ENCODE measurements around the gene CDHR5.

The CDHR5 gene

DNA sequence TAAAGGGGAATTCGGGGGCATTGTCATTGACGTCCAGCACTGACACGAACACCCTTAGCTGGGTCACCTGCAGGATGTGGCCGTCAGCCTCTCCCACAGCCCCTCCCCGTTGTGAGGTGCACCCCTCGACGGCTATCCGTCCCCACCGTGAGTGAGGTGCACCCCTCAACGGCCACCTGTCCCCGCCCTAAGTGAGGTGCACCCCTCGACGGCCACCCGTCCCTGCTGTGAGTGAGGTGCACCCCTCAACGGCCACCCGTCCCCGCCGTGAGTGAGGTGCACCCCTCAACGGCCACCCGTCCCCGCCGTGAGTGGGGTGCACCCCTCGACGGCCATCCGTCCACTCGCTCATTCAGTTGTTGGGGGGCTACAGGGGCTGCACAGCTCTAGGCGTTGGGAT, 2.9 kb downstream of the CDHR5 start:
- Histone ChIP-seq H4K5ac (ENCODE audit: low read length) (no peak overlapping the region), H3K4me2 (ENCODE audit: low read length) (no peak overlapping the region), H3K36me3 (ENCODE audit: control insufficient read depth, insufficient read depth, low read length) (no peaks in the 10 kb centered on the region), H2BK120ac (ENCODE audit: low read depth, low read length) (no peak overlapping the region), H3K4ac (ENCODE audit: low read depth, low read length) (no peak overlapping the region), H3K4me3 (ENCODE audit: low read length) (no peak overlapping the region), H2AK5ac (ENCODE audit: low read length) (no peak overlapping the region), H3K4me1 (ENCODE audit: control insufficient read depth, low read depth, low read length) (no peaks in the 10 kb centered on the region), H3K79me2 (ENCODE audit: control insufficient read depth, insufficient read depth, low read length) (no peaks in the 10 kb centered on the region), H4K8ac (ENCODE audit: low read depth, low read length) (no peak overlapping the region), H3K9ac (ENCODE audit: low read length) (no peak overlapping the region), H3K23ac (ENCODE audit: low read length) (no peak overlapping the region), H2BK5ac (ENCODE audit: low read length) (no peak overlapping the region), H2BK15ac (replicated peaks; ENCODE audit: low read depth) (no peak overlapping the region), H3K79me1 (ENCODE audit: low read length) (no peaks in the 10 kb centered on the region), H3K18ac (ENCODE audit: low read length) (no peak overlapping the region), H3K27ac (ENCODE audit: low read depth, low read length) (no peak overlapping the region), H3K27me3 (ENCODE audit: insufficient read depth, low read length, poor library complexity) (no peaks in the 10 kb centered on the region), H3K56ac (ENCODE audit: low read length) (no peak overlapping the region)
- no CpG with 5 or more reads among the region's 27 CpGs for WGBS (ENCODE audit: extremely low coverage, insufficient coverage, low lambda C conversion rate)
- no peak for DNase-seq

- WGBS (ENCODE audit: extremely low coverage, insufficient coverage, low lambda C conversion rate), result no CpG with 5 or more reads among the region's 45 CpGs
- no peaks in the 10 kb centered on the region for H3K79me2 ChIP-seq (ENCODE audit: control insufficient read depth, insufficient read depth, low read length)
- no peak overlapping the region for H3K4me3 ChIP-seq (ENCODE audit: low read length)
Observed at GRCh38 chr11:620935-621814, 3.6 kb downstream of the CDHR5 start.

GRCh38 chr11:620201-620600, 4.6 kb downstream of the CDHR5 start:
- Histone ChIP-seq H3K23ac (ENCODE audit: low read length) (no peak overlapping the region), H3K27me3 (ENCODE audit: insufficient read depth, low read length, poor library complexity) (no peaks in the 10 kb centered on the region), H3K56ac (ENCODE audit: low read length) (no peak overlapping the region), H3K4me3 (ENCODE audit: low read length) (no peak overlapping the region), H3K18ac (ENCODE audit: low read length) (no peak overlapping the region), H2AK5ac (ENCODE audit: low read length) (no peak overlapping the region), H2BK5ac (ENCODE audit: low read length) (no peak overlapping the region), H3K4me2 (ENCODE audit: low read length) (no peak overlapping the region), H3K79me1 (ENCODE audit: low read length) (no peaks in the 10 kb centered on the region), H3K27ac (ENCODE audit: low read depth, low read length) (no peak overlapping the region), H4K5ac (ENCODE audit: low read length) (no peak overlapping the region), H3K4me1 (ENCODE audit: control insufficient read depth, low read depth, low read length) (no peaks in the 10 kb centered on the region), H2BK15ac (replicated peaks; ENCODE audit: low read depth) (no peak overlapping the region), H3K36me3 (ENCODE audit: control insufficient read depth, insufficient read depth, low read length) (no peaks in the 10 kb centered on the region), H3K79me2 (ENCODE audit: control insufficient read depth, insufficient read depth, low read length) (no peaks in the 10 kb centered on the region), H2BK120ac (ENCODE audit: low read depth, low read length) (no peak overlapping the region), H3K9ac (ENCODE audit: low read length) (no peak overlapping the region), H4K8ac (ENCODE audit: low read depth, low read length) (no peak overlapping the region), H3K4ac (ENCODE audit: low read depth, low read length) (no peak overlapping the region)
- no peak for DNase-seq
- WGBS (ENCODE audit: extremely low coverage, insufficient coverage, low lambda C conversion rate), result no CpG with 5 or more reads among the region's 13 CpGs

More at GRCh38 chr11:620935-621814, 3.6 kb downstream of the CDHR5 start:
- H3K79me1 ChIP-seq (ENCODE audit: low read length), result no peaks in the 10 kb centered on the region
- H3K27me3 ChIP-seq (ENCODE audit: insufficient read depth, low read length, poor library complexity), result no peaks in the 10 kb centered on the region
- no peak overlapping the region for H2BK5ac ChIP-seq (ENCODE audit: low read length)
- H4K8ac ChIP-seq (ENCODE audit: low read depth, low read length), result no peak overlapping the region
- no peak overlapping the region for H2BK120ac ChIP-seq (ENCODE audit: low read depth, low read length)
- no peak overlapping the region for H3K9ac ChIP-seq (ENCODE audit: low read length)
- no peak overlapping the region for H3K23ac ChIP-seq (ENCODE audit: low read length)
- no peak overlapping the region for H3K27ac ChIP-seq (ENCODE audit: low read depth, low read length)
- no peak overlapping the region for H2BK15ac ChIP-seq (replicated peaks; ENCODE audit: low read depth)
- H3K36me3 ChIP-seq (ENCODE audit: control insufficient read depth, insufficient read depth, low read length), result no peaks in the 10 kb centered on the region
- H2AK5ac ChIP-seq (ENCODE audit: low read length), result no peak overlapping the region
- no peak for DNase-seq
- no peak overlapping the region for H4K5ac ChIP-seq (ENCODE audit: low read length)
- H3K4me1 ChIP-seq (ENCODE audit: control insufficient read depth, low read depth, low read length), result no peaks in the 10 kb centered on the region
- H3K56ac ChIP-seq (ENCODE audit: low read length), result no peak overlapping the region
- H3K18ac ChIP-seq (ENCODE audit: low read length), result no peak overlapping the region
- no peak overlapping the region for H3K4ac ChIP-seq (ENCODE audit: low read depth, low read length)
- no peak overlapping the region for H3K4me2 ChIP-seq (ENCODE audit: low read length)

DNA sequence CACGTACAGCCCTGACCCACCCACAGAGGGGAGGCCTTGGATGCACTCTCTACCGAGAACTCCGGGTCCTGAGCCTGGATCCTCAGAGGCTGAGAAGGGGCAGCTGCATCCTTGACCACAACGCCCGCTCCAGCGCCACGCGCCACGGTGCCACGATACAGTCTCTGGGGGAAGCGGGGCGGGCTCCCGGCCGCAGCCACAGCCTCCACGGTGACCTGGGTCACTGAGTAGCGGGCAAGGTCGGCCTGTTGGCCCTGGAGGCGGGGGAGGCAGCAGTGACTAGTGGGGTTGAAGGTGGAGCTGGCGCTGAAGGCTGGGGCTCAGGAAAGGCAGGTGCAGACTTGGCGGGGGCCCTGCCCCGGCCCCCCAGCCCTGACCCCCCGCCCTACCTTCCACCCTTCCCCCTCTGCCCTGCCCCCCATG, 5.1 kb downstream of the CDHR5 start:
- Histone ChIP-seq H3K23ac (ENCODE audit: low read length) (no peak overlapping the region), H3K4me2 (ENCODE audit: low read length) (no peak overlapping the region), H4K8ac (ENCODE audit: low read depth, low read length) (no peak overlapping the region), H2BK15ac (replicated peaks; ENCODE audit: low read depth) (no peak overlapping the region), H2BK5ac (ENCODE audit: low read length) (no peak overlapping the region), H3K4me3 (ENCODE audit: low read length) (no peak overlapping the region), H3K27ac (ENCODE audit: low read depth, low read length) (no peak overlapping the region), H3K18ac (ENCODE audit: low read length) (no peak overlapping the region), H3K79me1 (ENCODE audit: low read length) (no peaks in the 10 kb centered on the region), H4K5ac (ENCODE audit: low read length) (no peak overlapping the region), H2AK5ac (ENCODE audit: low read length) (no peak overlapping the region), H3K9ac (ENCODE audit: low read length) (no peak overlapping the region), H3K4me1 (ENCODE audit: control insufficient read depth, low read depth, low read length) (no peaks in the 10 kb centered on the region), H3K79me2 (ENCODE audit: control insufficient read depth, insufficient read depth, low read length) (no peaks in the 10 kb centered on the region), H2BK120ac (ENCODE audit: low read depth, low read length) (no peak overlapping the region), H3K56ac (ENCODE audit: low read length) (no peak overlapping the region), H3K4ac (ENCODE audit: low read depth, low read length) (no peak overlapping the region), H3K27me3 (ENCODE audit: insufficient read depth, low read length, poor library complexity) (no peaks in the 10 kb centered on the region), H3K36me3 (ENCODE audit: control insufficient read depth, insufficient read depth, low read length) (no peaks in the 10 kb centered on the region)
- WGBS (ENCODE audit: extremely low coverage, insufficient coverage, low lambda C conversion rate), result no CpG with 5 or more reads among the region's 22 CpGs
- no peak for DNase-seq

- H3K36me3 ChIP-seq (ENCODE audit: control insufficient read depth, insufficient read depth, low read length), result no peaks in the 10 kb centered on the region
- WGBS (ENCODE audit: extremely low coverage, insufficient coverage, low lambda C conversion rate), result no CpG with 5 or more reads among the region's 24 CpGs
- no peak for DNase-seq
- peaks cover under 1% of the 10 kb centered on the region for H3K79me1 ChIP-seq (ENCODE audit: low read length)
- no peak overlapping the region for H3K23ac ChIP-seq (ENCODE audit: low read length)
- H3K4me2 ChIP-seq (ENCODE audit: low read length), result no peak overlapping the region
- no peaks in the 10 kb centered on the region for H3K4me1 ChIP-seq (ENCODE audit: control insufficient read depth, low read depth, low read length)
- no peak overlapping the region for H3K9ac ChIP-seq (ENCODE audit: low read length)
- H3K4me3 ChIP-seq (ENCODE audit: low read length), result no peak overlapping the region
- no peaks in the 10 kb centered on the region for H3K27me3 ChIP-seq (ENCODE audit: insufficient read depth, low read length, poor library complexity)
- no peak overlapping the region for H2BK5ac ChIP-seq (ENCODE audit: low read length)
- no peak overlapping the region for H3K27ac ChIP-seq (ENCODE audit: low read depth, low read length)
- H2BK120ac ChIP-seq (ENCODE audit: low read depth, low read length), result no peak overlapping the region
- H3K56ac ChIP-seq (ENCODE audit: low read length), result no peak overlapping the region
- H2AK5ac ChIP-seq (ENCODE audit: low read length), result no peak overlapping the region
- no peak overlapping the region for H4K5ac ChIP-seq (ENCODE audit: low read length)
- H2BK15ac ChIP-seq (replicated peaks; ENCODE audit: low read depth), result no peak overlapping the region
- no peak overlapping the region for H3K18ac ChIP-seq (ENCODE audit: low read length)
- no peak overlapping the region for H4K8ac ChIP-seq (ENCODE audit: low read depth, low read length)
- H3K79me2 ChIP-seq (ENCODE audit: control insufficient read depth, insufficient read depth, low read length), result no peaks in the 10 kb centered on the region
- H3K4ac ChIP-seq (ENCODE audit: low read depth, low read length), result no peak overlapping the region
Observed at GRCh38 chr11:618856-619627, 5.7 kb downstream of the CDHR5 start.

All from mesendoderm (in vitro differentiated cells).